ENCODE results near the gene TRIML1. TPM values are rescaled to one million over a fixed set of nuclear protein-coding genes. Genes with fewer than 3 reads are reported as not detected.

TRIML1 gene
- total and polyA plus RNA-seq, 2 of the 13 experiments (the other 11 are each of a cell fraction or from before 2014, with no cell fraction given), result not detected

DNA sequence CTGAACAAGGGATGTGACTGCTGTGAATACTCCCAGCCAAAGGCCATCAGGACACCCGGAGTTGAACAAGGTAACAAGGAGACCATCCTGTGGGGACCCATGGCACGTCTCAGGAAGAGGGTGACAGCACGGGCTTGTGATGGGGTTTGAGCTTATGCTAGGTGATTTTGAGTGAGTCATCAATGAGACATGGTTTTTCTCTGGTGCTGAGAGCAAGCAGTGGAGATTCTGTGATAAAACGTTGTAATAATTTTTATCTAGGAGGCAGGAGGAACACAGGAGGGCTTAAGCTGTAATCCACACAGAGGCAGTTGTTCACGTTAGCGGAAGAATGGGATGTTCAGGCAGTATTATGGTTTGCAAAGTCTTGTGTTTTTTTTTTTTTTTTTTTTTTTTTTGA is 36.0 kb downstream of the TRIML1 start (continued):
- TF ChIP-seq, protein P1, sequence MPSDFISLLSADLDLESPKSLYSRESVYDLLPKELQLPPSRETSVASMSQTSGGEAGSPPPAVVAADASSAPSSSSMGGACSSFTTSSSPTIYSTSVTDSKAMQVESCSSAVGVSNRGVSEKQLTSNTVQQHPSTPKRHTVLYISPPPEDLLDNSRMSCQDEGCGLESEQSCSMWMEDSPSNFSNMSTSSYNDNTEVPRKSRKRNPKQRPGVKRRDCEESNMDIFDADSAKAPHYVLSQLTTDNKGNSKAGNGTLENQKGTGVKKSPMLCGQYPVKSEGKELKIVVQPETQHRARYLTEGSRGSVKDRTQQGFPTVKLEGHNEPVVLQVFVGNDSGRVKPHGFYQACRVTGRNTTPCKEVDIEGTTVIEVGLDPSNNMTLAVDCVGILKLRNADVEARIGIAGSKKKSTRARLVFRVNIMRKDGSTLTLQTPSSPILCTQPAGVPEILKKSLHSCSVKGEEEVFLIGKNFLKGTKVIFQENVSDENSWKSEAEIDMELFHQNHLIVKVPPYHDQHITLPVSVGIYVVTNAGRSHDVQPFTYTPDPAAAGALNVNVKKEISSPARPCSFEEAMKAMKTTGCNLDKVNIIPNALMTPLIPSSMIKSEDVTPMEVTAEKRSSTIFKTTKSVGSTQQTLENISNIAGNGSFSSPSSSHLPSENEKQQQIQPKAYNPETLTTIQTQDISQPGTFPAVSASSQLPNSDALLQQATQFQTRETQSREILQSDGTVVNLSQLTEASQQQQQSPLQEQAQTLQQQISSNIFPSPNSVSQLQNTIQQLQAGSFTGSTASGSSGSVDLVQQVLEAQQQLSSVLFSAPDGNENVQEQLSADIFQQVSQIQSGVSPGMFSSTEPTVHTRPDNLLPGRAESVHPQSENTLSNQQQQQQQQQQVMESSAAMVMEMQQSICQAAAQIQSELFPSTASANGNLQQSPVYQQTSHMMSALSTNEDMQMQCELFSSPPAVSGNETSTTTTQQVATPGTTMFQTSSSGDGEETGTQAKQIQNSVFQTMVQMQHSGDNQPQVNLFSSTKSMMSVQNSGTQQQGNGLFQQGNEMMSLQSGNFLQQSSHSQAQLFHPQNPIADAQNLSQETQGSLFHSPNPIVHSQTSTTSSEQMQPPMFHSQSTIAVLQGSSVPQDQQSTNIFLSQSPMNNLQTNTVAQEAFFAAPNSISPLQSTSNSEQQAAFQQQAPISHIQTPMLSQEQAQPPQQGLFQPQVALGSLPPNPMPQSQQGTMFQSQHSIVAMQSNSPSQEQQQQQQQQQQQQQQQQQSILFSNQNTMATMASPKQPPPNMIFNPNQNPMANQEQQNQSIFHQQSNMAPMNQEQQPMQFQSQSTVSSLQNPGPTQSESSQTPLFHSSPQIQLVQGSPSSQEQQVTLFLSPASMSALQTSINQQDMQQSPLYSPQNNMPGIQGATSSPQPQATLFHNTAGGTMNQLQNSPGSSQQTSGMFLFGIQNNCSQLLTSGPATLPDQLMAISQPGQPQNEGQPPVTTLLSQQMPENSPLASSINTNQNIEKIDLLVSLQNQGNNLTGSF (CRISPR knock-in tag; IDR thresholded peaks at IDR 0.05), result no peak
- TF ChIP-seq HNRNPL (IDR thresholded peaks at IDR 0.05; ENCODE audit: low read depth, low read length), result no peak
- no peak for TF ChIP-seq EED (CRISPR knock-in tag; IDR thresholded peaks at IDR 0.05)
- no peak for TF ChIP-seq MYPOP (CRISPR knock-in tag; IDR thresholded peaks at IDR 0.05)
- no peak for TF ChIP-seq PAX8 (CRISPR knock-in tag; IDR thresholded peaks at IDR 0.05; ENCODE audit: borderline replicate concordance)

DNA sequence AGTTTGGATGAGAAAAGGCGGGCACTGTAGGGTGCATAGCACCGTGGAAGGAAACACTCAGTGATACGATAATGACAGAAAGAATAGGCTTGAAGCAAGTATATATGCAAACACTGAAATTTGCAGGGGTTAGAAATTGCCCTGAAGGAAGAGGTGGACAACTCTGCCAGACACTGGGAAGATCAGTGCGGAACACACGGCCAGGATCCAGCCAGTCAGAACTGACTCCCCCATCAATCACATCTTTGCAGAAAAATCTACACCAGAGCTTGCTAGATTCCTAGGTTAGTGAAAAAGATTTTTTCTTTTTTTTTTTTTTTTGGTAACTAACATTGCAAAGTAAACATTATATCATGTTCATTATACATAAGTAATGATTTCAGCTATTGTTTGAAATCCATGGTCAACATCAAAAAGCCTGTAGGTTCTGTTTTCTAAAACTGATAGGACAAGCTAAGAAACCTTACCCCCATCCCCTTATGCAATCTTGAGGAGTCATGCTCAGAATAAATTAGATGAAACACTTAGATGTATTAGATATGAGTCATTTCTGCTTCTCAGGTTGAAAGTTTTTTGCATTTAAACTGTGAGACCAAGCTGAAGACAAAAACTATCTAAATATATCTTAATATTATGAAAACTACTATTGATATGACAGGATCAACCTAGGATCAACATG is 38.9 kb downstream of the TRIML1 start:
- Histone ChIP-seq H3K27ac (ENCODE audit: extremely low read length, insufficient read depth, low read length) (no peak overlapping the region), H4K20me1 (ENCODE audit: insufficient read depth, low read length) (no peaks in the 10 kb centered on the region), H3K4me2 (ENCODE audit: low read depth, low read length) (no peak overlapping the region), H3K27me3 (ENCODE audit: control insufficient read depth in 1 of 2, insufficient read depth in 2 of 2, low read length in 2 of 2) (no peaks in the 10 kb centered on the region), H3K4me1 (ENCODE audit: insufficient read depth, low read length) (no peaks in the 10 kb centered on the region), H3K79me2 (ENCODE audit: insufficient read depth, low read length) (no peaks in the 10 kb centered on the region), H2AFZ (ENCODE audit: low read length) (no peak overlapping the region), H3K9me3 (ENCODE audit: low read length) (no peaks in the 10 kb centered on the region), H3K4me3 (replicated peaks in 1 of 3; ENCODE audit: insufficient read depth in 1 of 3, low read depth in 2 of 3, low read length in 3 of 3) (no peak overlapping the region), H3K9ac (ENCODE audit: insufficient read depth, low read depth, low read length) (no peak overlapping the region), H3K36me3 (replicated peaks in 1 of 2; ENCODE audit: control insufficient read depth in 1 of 2, insufficient read depth in 2 of 2, low read length in 2 of 2) (no peaks in the 10 kb centered on the region)
- 48% methylated on average over 5 of the region's 5 CpGs for WGBS (ENCODE audit: low lambda C conversion rate)
- no TSS peak for BruUV-seq (replicated peaks)
- FAIRE-seq (no peak), DNase-seq (ENCODE audit: low spot score) (no peak), ATAC-seq (no peak)
- in situ Hi-C loops (cut with HindIII; ENCODE audit: extremely low pct_ligation_motif_present, low pct_unique_long_range_greater_than_20kb), result no loop called here
- intact Hi-C loops (cut with micrococcal nuclease; ENCODE audit: unreplicated experiment), result no loop called here
- ChIA-PET POLR2A (no interaction called here), CTCF (ENCODE audit: low intra/inter-chr PET ratio, low total read pairs) (no interaction called here)
- TF ChIP-seq ZNF512 (CRISPR knock-in tag; IDR thresholded peaks at IDR 0.05) (no peak), TBL1XR1 (IDR thresholded peaks at IDR 0.05; ENCODE audit: borderline replicate concordance, low read length, partially characterized antibody) (no peak), FOXK1 (CRISPR knock-in tag; IDR thresholded peaks at IDR 0.05; ENCODE audit: borderline replicate concordance, low read depth) (no peak)
- TF ChIP-seq, protein P2, sequence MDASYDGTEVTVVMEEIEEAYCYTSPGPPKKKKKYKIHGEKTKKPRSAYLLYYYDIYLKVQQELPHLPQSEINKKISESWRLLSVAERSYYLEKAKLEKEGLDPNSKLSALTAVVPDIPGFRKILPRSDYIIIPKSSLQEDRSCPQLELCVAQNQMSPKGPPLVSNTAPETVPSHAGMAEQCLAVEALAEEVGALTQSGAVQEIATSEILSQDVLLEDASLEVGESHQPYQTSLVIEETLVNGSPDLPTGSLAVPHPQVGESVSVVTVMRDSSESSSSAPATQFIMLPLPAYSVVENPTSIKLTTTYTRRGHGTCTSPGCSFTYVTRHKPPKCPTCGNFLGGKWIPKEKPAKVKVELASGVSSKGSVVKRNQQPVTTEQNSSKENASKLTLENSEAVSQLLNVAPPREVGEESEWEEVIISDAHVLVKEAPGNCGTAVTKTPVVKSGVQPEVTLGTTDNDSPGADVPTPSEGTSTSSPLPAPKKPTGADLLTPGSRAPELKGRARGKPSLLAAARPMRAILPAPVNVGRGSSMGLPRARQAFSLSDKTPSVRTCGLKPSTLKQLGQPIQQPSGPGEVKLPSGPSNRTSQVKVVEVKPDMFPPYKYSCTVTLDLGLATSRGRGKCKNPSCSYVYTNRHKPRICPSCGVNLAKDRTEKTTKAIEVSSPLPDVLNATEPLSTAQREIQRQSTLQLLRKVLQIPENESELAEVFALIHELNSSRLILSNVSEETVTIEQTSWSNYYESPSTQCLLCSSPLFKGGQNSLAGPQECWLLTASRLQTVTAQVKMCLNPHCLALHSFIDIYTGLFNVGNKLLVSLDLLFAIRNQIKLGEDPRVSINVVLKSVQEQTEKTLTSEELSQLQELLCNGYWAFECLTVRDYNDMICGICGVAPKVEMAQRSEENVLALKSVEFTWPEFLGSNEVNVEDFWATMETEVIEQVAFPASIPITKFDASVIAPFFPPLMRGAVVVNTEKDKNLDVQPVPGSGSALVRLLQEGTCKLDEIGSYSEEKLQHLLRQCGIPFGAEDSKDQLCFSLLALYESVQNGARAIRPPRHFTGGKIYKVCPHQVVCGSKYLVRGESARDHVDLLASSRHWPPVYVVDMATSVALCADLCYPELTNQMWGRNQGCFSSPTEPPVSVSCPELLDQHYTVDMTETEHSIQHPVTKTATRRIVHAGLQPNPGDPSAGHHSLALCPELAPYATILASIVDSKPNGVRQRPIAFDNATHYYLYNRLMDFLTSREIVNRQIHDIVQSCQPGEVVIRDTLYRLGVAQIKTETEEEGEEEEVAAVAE (CRISPR knock-in tag; IDR thresholded peaks at IDR 0.05; ENCODE audit: borderline replicate concordance), result no peak

All from HepG2 (cell line).